Lower leg skin (tissue), 4 donors: ENCODE data around the gene RBFA. TPM values are rescaled to one million over a fixed set of nuclear protein-coding genes. Genes with fewer than 3 reads are reported as not detected.
"Not testable (repeated sequence)": the region's sequence is repeated elsewhere in the genome, so short reads cannot be mapped to it uniquely, and the experiment has no call there.

Experiments
- DNase-seq, 2 donors: peaks; one replicate each; pipeline ENCODE4 v3.0.0-alpha.2; 2019; ENCODE audit warnings: low spot score in 2 of 2
- H3K4me3 ChIP-seq: fragments of 200-600 bp; sonication (generic); 2 replicates; pipeline ENCODE4 v1.5.1; 2017; ENCODE audit warnings: mild to moderate bottlenecking, low read depth; ENCODE audit not compliant: poor library complexity, severe bottlenecking
- CTCF ChIP-seq, 3 donors: fragments of 450-650 bp; IDR thresholded peaks; one replicate each; pipeline ENCODE4 v1.5.1; 2016; ENCODE audit warnings: antibody characterized with exemption in 3 of 3, mild to moderate bottlenecking in 3 of 3, moderate library complexity in 2 of 3
- POLR2A ChIP-seq, 2 donors: fragments of 450-650 bp; IDR thresholded peaks; one replicate each; pipeline ENCODE4 v1.6.1; 2016 to 2017; ENCODE audit warnings: antibody characterized with exemption in 2 of 2, mild to moderate bottlenecking in 1 of 2, moderate library complexity in 1 of 2
- WGBS, 2 donors: methylation state at CpG; one replicate each; pipeline ENCODE4 v1.1.5; 2018; 5-methylcytosine and 5-hydroxymethylcytosine counted together
- intact Hi-C: fragments of 100-400 bp; cut with DNase I; formaldehyde crosslinking; loops from one replicate; pipeline ENCODE4 v1.15.0; 2023; ENCODE audit warnings: low total_unique reads
- total RNA-seq, 4 donors: library from RNA; depleted of rRNA; stranded (reverse); fragments of >200 nt; gene quantifications; one replicate each; pipeline ENCODE4 v1.1.0, GENCODE V29; 2016

The RBFA gene
- total RNA-seq, 4 donors from 2014 or later = 30.8 to 43.5 (median 38.1) TPM

DNA sequence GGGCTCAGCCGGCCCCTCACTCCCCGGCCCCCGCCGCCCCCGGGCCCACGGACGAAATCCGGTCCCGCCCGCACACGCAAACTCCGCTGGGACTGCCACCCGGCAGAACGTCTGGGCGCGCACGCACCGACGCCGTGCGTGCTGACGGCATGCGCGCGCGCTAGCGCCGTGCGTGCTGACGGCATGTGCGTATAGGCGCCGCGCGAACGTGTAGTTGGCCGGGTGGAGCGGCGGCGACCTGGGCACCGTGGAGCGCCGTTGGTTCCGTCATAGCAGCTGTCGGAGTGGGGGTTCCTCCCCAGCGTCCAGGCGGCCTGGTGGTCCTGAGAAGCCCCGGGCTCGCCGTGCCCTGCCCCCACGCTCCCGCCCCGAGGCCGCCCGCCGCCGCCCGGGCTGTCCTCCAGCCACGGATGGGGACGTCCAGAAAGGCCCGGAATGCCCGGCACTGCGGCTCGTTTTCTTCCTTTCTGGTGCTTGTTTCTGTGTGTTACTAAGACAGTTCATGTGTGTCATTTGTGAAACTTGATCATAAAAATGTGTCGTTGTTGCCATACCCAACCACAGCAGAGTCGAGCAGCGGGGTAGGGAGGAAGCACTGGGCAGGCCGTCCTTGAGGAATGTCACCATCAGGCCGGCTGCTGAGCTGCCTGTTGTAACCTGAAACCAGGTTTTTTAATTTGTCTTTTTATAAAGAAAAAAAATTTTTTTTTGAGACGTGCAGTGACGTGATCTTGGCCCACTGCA lies 45.6 kb upstream of the RBFA start, which contains the start of gene TXNL4A:
TSS of gene TXNL4A (minus strand) at position 113 of the 744 bp plus-strand sequence. CDS start 171 bp downstream, outside the sequence.
- intact Hi-C loops = loop anchor here (2.0 kb wide), 1 partner anchor 38 kb away; the partner anchor contains the start of gene SLC66A2
- TF ChIP-seq POLR2A (IDR thresholded peaks at IDR 0.05) = peak in 1 of 2 donors; percentile 71
- no peak for TF ChIP-seq CTCF (IDR thresholded peaks at IDR 0.05)
- peak; percentile 77 to 96 for DNase-seq
- 0 to 1% methylated on average over 39 to 52 of the region's 71 CpGs for WGBS, 2 donors
- peak within 1 kb of the TSS; percentile 78 for H3K4me3 ChIP-seq

DNA sequence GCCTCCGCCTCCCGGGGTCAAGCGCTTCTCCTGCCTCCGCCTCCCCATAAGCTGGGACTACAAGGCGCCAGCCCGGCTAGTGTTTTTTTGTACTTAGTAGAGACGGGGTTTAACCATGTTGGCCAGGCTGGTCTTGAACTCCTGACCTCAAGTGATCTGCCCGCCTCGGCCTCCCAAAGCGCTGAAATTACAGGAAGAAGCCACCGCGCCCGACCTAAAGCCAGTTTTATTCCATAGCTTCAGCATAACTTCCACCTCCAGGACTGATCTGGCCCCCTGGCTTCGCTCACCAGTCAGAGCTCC lies 45.1 kb upstream of the RBFA start:
- WGBS, 2 donors = 45 to 50% methylated on average over 14 of the region's 14 CpGs
- intact Hi-C loops = loop anchor here (2.0 kb wide), 1 partner anchor 38 kb away; the partner anchor contains the start of gene SLC66A2
- no peak for TF ChIP-seq CTCF (IDR thresholded peaks at IDR 0.05)
- no peak for TF ChIP-seq POLR2A (IDR thresholded peaks at IDR 0.05)
- DNase-seq = no peak
- H3K4me3 ChIP-seq = no peak overlapping the region

DNA sequence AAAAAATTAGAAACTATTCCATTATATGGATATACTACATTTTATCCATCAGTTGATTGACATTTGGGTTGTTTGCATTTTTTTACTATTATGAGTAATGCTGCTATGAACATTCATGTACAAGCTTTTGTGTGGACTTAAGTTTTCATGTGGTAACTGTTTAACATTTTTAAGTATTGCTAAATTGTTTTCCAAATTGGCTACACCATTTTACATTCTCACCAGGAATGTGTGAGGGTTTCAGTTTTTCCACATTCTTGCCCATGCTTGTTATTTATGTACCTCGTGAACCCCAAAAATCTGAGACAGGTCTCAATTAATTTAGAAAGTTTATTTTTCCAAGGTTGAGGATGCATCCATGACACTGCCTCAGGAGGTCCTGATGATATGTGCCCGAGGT lies 42.7 kb upstream of the RBFA start:
- no peak overlapping the region for H3K4me3 ChIP-seq
- WGBS, 2 donors = 75 to 80% methylated on average over 2 of the region's 2 CpGs
- DNase-seq = no peak
- TF ChIP-seq POLR2A (IDR thresholded peaks at IDR 0.05) (no peak), CTCF (IDR thresholded peaks at IDR 0.05) (no peak)
- intact Hi-C loops = loop anchor here (5.0 kb wide), 1 partner anchor 1094 kb away; no protein-coding TSS in a partner anchor

DNA sequence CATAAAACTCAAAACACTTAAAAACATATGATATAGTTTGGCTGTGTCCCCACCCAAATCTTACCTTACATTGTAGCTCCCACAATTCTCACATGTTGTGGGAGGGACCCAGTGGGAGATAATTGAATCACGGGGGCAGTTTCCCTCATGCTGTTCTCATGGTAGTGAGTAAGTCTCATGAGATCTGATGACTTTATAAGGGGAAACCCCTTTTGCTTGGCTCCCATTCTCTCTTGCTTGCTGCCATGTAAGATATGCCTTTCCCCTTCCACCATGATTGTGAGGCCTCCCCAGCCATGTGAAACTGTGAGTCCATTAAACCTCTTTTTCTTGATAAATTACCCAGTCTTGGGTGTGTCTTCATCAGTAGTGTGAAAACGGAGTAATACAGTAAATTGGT lies 34.5 kb upstream of the RBFA start:
- DNase-seq, intact Hi-C loops, H3K4me3 ChIP-seq: not testable (repeated sequence)
- WGBS, 2 donors = 80 to 86% methylated on average over 2 of the region's 2 CpGs

- peak in 1 of 2 donors; percentile 56 for DNase-seq
- WGBS, 2 donors = 67 to 72% methylated on average over 3 of the region's 3 CpGs
- no peak for TF ChIP-seq CTCF (IDR thresholded peaks at IDR 0.05)
- no peak overlapping the region for H3K4me3 ChIP-seq
- intact Hi-C loops = no loop called here
These were observed 33.4 kb upstream of the RBFA start for GRCh38 chr18:80000877-80001276.

DNA sequence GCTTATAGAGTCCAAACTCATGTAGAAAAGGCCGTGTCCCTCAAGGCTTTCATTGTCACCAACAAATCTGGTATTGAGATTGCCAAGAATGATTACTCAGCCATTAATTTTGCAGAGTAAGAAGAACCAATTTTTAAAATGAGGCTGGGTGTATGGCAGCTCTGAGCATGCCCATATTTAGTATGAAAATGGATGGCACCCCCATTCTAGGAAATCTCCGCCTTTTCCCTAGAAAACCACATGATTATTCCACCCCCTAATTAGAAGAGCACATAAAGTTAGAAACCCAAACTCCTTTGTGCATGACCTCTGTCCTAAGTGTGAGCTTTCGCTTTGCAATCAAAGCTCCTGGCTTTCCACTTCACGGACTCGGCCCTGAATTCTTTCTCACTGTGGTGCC lies 31.8 kb upstream of the RBFA start:
- intact Hi-C loops = no loop called here
- no peak for DNase-seq
- 87 to 90% methylated on average over 5 of the region's 5 CpGs for WGBS, 2 donors
- no peak overlapping the region for H3K4me3 ChIP-seq
- TF ChIP-seq POLR2A (IDR thresholded peaks at IDR 0.05) (no peak), CTCF (IDR thresholded peaks at IDR 0.05) (no peak)
